WERI-Rb-1 (cell line): ENCODE data around the gene TM9SF1.
A peak's percentile ranks its signal among the peaks of the same experiment; 100 is the strongest.

Source experiments
- DNase-seq: peaks from one replicate; pipeline ENCODE4 v3.0.0-alpha.2; 2020
- H3K27ac ChIP-seq: fragments of 250-450 bp; sonication (Bioruptor Pico); 2 replicates; pipeline ENCODE4 v1.5.1; 2020; ENCODE audit warnings: mild to moderate bottlenecking, moderate library complexity
- H3K27me3 ChIP-seq: fragments of 250-450 bp; sonication (Bioruptor Pico); 2 replicates; pipeline ENCODE4 v1.5.1; 2021; ENCODE audit warnings: mild to moderate bottlenecking, low read depth, moderate library complexity; ENCODE audit not compliant: insufficient read depth, severe bottlenecking
- H3K36me3 ChIP-seq: fragments of 250-450 bp; sonication (Bioruptor Pico); 2 replicates; pipeline ENCODE4 v1.5.1; 2020; ENCODE audit warnings: mild to moderate bottlenecking, moderate library complexity
- H3K4me3 ChIP-seq: 2 replicates; pipeline ENCODE4 v1.5.1; 2011; ENCODE audit warnings: low read depth, mild to moderate bottlenecking, control low read depth, low read length
- H3K9me3 ChIP-seq: fragments of 250-450 bp; sonication (Bioruptor Pico); 2 replicates; pipeline ENCODE4 v1.5.1; 2021; ENCODE audit warnings: mild to moderate bottlenecking, moderate library complexity; ENCODE audit not compliant: severe bottlenecking
- CTCF ChIP-seq: IDR thresholded peaks from 2 replicates; pipeline ENCODE4 v1.5.1; 2011; ENCODE audit warnings: low read depth, mild to moderate bottlenecking, control low read depth, inconsistent platforms, low read length

The TM9SF1 gene

GRCh38 chr14:24160850-24161804 is 34.1 kb downstream of the TM9SF1 start, which contains the start of gene IRF9:
IRF9 (plus strand) TSS chr14:24161265; CDS start chr14:24162145, 880 bp downstream.
- Histone ChIP-seq H3K27ac (peak within 1 kb of the TSS; percentile 44), H3K36me3 (peaks cover 66% of the 10 kb centered on the region), H3K27me3 (no peaks in the 10 kb centered on the region), H3K9me3 (no peaks in the 10 kb centered on the region), H3K4me3 (peak within 1 kb of the TSS; percentile 3; the same call in 1 of the 2 replicates)
- peak; percentile 91 for TF ChIP-seq CTCF
- DNase-seq = peak; percentile 97

DNA sequence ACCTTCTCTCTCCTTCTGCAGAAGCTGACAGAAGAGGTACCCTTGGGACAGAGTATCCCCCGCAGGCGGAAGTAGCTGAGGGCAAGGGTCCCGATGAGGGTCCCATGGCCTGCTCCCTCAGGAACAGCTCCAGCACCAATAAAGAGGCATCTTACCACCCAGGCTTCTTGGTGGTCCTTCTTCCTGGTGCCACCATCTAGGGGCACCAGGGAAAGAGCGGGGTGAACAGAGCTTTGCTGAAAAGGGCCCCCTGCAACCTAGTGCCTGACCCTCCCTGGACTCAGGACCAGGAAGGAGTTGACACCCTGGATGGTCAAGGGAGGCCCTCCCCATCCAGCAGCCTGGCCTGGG is 34.8 kb downstream of the TM9SF1 start:
- TF ChIP-seq CTCF = no peak
- no peak overlapping the region for H3K4me3 ChIP-seq
- peak overlapping the region; percentile 20; the same call in 1 of the 2 replicates for H3K27ac ChIP-seq
- no peak for DNase-seq
- no peaks in the 10 kb centered on the region for H3K27me3 ChIP-seq
- peaks cover 68% of the 10 kb centered on the region for H3K36me3 ChIP-seq
- no peaks in the 10 kb centered on the region for H3K9me3 ChIP-seq

GRCh38 chr14:24159777-24160498 is 35.3 kb downstream of the TM9SF1 start:
- no peak overlapping the region for H3K4me3 ChIP-seq
- DNase-seq = no peak
- TF ChIP-seq CTCF = no peak
- no peak overlapping the region; the same call in 1 of the 2 replicates for H3K27ac ChIP-seq
- H3K9me3 ChIP-seq = no peaks in the 10 kb centered on the region
- H3K27me3 ChIP-seq = no peaks in the 10 kb centered on the region
- peaks cover 68% of the 10 kb centered on the region for H3K36me3 ChIP-seq

- peaks cover 71% of the 10 kb centered on the region for H3K36me3 ChIP-seq
- H3K9me3 ChIP-seq = no peaks in the 10 kb centered on the region
- no peaks in the 10 kb centered on the region for H3K27me3 ChIP-seq
- H3K4me3 ChIP-seq = no peak overlapping the region
- no peak for DNase-seq
- H3K27ac ChIP-seq = no peak overlapping the region
- no peak for TF ChIP-seq CTCF
Observed at GRCh38 chr14:24157331-24157730, 37.9 kb downstream of the TM9SF1 start.

- TF ChIP-seq CTCF = no peak
- Histone ChIP-seq H3K27me3 (no peaks in the 10 kb centered on the region), H3K9me3 (no peaks in the 10 kb centered on the region), H3K36me3 (peaks cover 76% of the 10 kb centered on the region), H3K27ac (no peak overlapping the region), H3K4me3 (no peak overlapping the region)
- DNase-seq = no peak
Observed at GRCh38 chr14:24156840-24157239, 38.4 kb downstream of the TM9SF1 start.
